GM20431 (cell line): Measurements from ENCODE around the gene SAXO2.
"Not testable (repeated sequence)": the region's sequence is repeated elsewhere in the genome, so short reads cannot be mapped to it uniquely, and the experiment has no call there.

Experiments
- in situ Hi-C: fragments of 300-500 bp; cut with MseI, MboI; formaldehyde crosslinking; loops from one replicate; pipeline ENCODE4 v1.15.0; 2020; ENCODE audit warnings: low sequenced_read_pairs; ENCODE audit not compliant: unreplicated experiment

Gene SAXO2

GRCh38 chr15:82312586-82313349 lies 50.1 kb downstream of the SAXO2 start:
- in situ Hi-C loops = no loop called here

GRCh38 chr15:82313446-82313845 lies 50.8 kb downstream of the SAXO2 start:
- in situ Hi-C loops = no loop called here

- in situ Hi-C loops = not testable (repeated sequence)
These were observed 51.5 kb downstream of the SAXO2 start for GRCh38 chr15:82313951-82314768.

GRCh38 chr15:82314769-82315518 lies 52.3 kb downstream of the SAXO2 start:
- in situ Hi-C loops = no loop called here

- in situ Hi-C loops = no loop called here
These were observed 53.1 kb downstream of the SAXO2 start for GRCh38 chr15:82315519-82316246.

GRCh38 chr15:82316247-82317090 lies 53.9 kb downstream of the SAXO2 start:
- in situ Hi-C loops = not testable (repeated sequence)

- in situ Hi-C loops = no loop called here
These were observed 54.5 kb downstream of the SAXO2 start for GRCh38 chr15:82317091-82317489.

GRCh38 chr15:82317516-82317915 lies 54.9 kb downstream of the SAXO2 start:
- in situ Hi-C loops = not testable (repeated sequence)

- in situ Hi-C loops = not testable (repeated sequence)
These were observed 55.7 kb downstream of the SAXO2 start for GRCh38 chr15:82318281-82318680.

- in situ Hi-C loops = not testable (repeated sequence)
These were observed 57.1 kb downstream of the SAXO2 start for GRCh38 chr15:82319522-82320278.

GRCh38 chr15:82320861-82321260 lies 58.2 kb downstream of the SAXO2 start:
- in situ Hi-C loops = not testable (repeated sequence)

GRCh38 chr15:82322488-82322887 lies 59.9 kb downstream of the SAXO2 start:
- in situ Hi-C loops = not testable (repeated sequence)

GRCh38 chr15:82324831-82325230 lies 62.2 kb downstream of the SAXO2 start:
- in situ Hi-C loops = not testable (repeated sequence)

- in situ Hi-C loops = not testable (repeated sequence)
These were observed 63.0 kb downstream of the SAXO2 start for GRCh38 chr15:82325646-82326045.

- in situ Hi-C loops = not testable (repeated sequence)
These were observed 64.3 kb downstream of the SAXO2 start for GRCh38 chr15:82326896-82327295.

GRCh38 chr15:82327372-82327771 lies 64.8 kb downstream of the SAXO2 start:
- in situ Hi-C loops = not testable (repeated sequence)

- in situ Hi-C loops = not testable (repeated sequence)
These were observed 66.4 kb downstream of the SAXO2 start for GRCh38 chr15:82329039-82329438.

GRCh38 chr15:82330921-82331320 lies 68.3 kb downstream of the SAXO2 start:
- in situ Hi-C loops = not testable (repeated sequence)
